Astrocyte (in vitro differentiated cells and primary cell): ENCODE data around the gene MEDAG. TPM values are rescaled to one million over a fixed set of nuclear protein-coding genes. Genes with fewer than 3 reads are reported as not detected.

ENCODE experiments used
- DNase-seq: peaks from one replicate; pipeline ENCODE4 v3.0.0-alpha.2; 2010; ENCODE audit warnings: low read depth
- FAIRE-seq: peaks from 2 replicates; lab custom pipeline; 2011; peaks lifted over from hg19 to GRCh38; lab: Jason Lieb, UNC
- H2AFZ ChIP-seq: 2 replicates; pipeline ENCODE4 v1.6.0; 2012; ENCODE audit warnings: low read depth, low read length, inconsistent platforms
- H3K27ac ChIP-seq: 2 replicates; pipeline ENCODE4 v1.5.1; 2011; ENCODE audit warnings: low read depth, low read length, inconsistent platforms
- H3K27me3 ChIP-seq: 2 replicates; pipeline ENCODE4 v1.6.0; 2011; ENCODE audit warnings: low read length, inconsistent platforms; ENCODE audit not compliant: insufficient read depth
- H3K36me3 ChIP-seq: 2 replicates; pipeline ENCODE4 v1.5.1; 2011; ENCODE audit warnings: low read length, inconsistent platforms; ENCODE audit not compliant: insufficient read depth
- H3K4me1 ChIP-seq: 2 replicates; pipeline ENCODE4 v1.5.1; 2011; ENCODE audit warnings: low read length, inconsistent platforms; ENCODE audit not compliant: insufficient read depth
- H3K4me2 ChIP-seq: 2 replicates; pipeline ENCODE4 v1.6.0; 2012; ENCODE audit warnings: low read length, inconsistent platforms
- H3K4me3 ChIP-seq: 2 replicates; pipeline ENCODE4 v1.5.1; 2011; ENCODE audit warnings: low read depth, mild to moderate bottlenecking, low read length, inconsistent platforms; ENCODE audit not compliant: insufficient read depth
- H3K79me2 ChIP-seq: 2 replicates; pipeline ENCODE4 v1.6.0; 2012; ENCODE audit warnings: mild to moderate bottlenecking, low read length, inconsistent platforms; ENCODE audit not compliant: insufficient read depth
- H3K9ac ChIP-seq: 2 replicates; pipeline ENCODE4 v1.6.0; 2012; ENCODE audit warnings: mild to moderate bottlenecking, low read length, inconsistent platforms
- H3K9me3 ChIP-seq: 2 replicates; pipeline ENCODE4 v1.5.1; 2012; ENCODE audit warnings: low read depth, mild to moderate bottlenecking, low read length, inconsistent platforms; ENCODE audit not compliant: insufficient read depth
- H4K20me1 ChIP-seq: 2 replicates; pipeline ENCODE4 v1.6.0; 2012; ENCODE audit warnings: low read length, inconsistent platforms; ENCODE audit not compliant: insufficient read depth
- H3K27ac Mint-ChIP-seq: one replicate; pipeline ENCODE4 v1.8.0; 2021; ENCODE audit warnings: mild to moderate bottlenecking, mixed read lengths; ENCODE audit not compliant: unreplicated experiment
- H3K27me3 Mint-ChIP-seq: one replicate; pipeline ENCODE4 v1.8.0; 2021; ENCODE audit warnings: low read depth, mixed read lengths; ENCODE audit not compliant: unreplicated experiment
- H3K36me3 Mint-ChIP-seq: one replicate; pipeline ENCODE4 v1.8.0; 2021; ENCODE audit warnings: low read depth, mixed read lengths; ENCODE audit not compliant: unreplicated experiment
- H3K4me1 Mint-ChIP-seq: one replicate; pipeline ENCODE4 v1.8.0; 2021; ENCODE audit warnings: low read depth, mixed read lengths; ENCODE audit not compliant: unreplicated experiment
- H3K4me3 Mint-ChIP-seq: one replicate; pipeline ENCODE4 v1.8.0; 2021; ENCODE audit warnings: mild to moderate bottlenecking, moderate library complexity, mixed read lengths; ENCODE audit not compliant: unreplicated experiment
- H3K9me3 Mint-ChIP-seq: one replicate; pipeline ENCODE4 v1.8.0; 2021; ENCODE audit warnings: mild to moderate bottlenecking, mixed read lengths; ENCODE audit not compliant: unreplicated experiment
- EZH2 ChIP-seq: IDR thresholded peaks from 2 replicates; pipeline ENCODE4 v1.6.1; 2012; ENCODE audit warnings: mild to moderate bottlenecking, low read length, inconsistent platforms; ENCODE audit not compliant: insufficient read depth
- total RNA-seq: library from RNA; stranded (reverse); gene quantifications from 2 replicates; pipeline ENCODE4 v1.2.1, GENCODE V29; 2021
- TF ChIP-seq, protein P1 (sequence below): IDR thresholded peaks from 2 replicates; pipeline ENCODE4 v1.5.1; 2011; ENCODE audit warnings: low read depth, mild to moderate bottlenecking, inconsistent platforms, low read length, moderate library complexity; ENCODE audit not compliant: insufficient read depth

Gene MEDAG
- total RNA-seq, 1 donor from 2014 or later = 1.5 TPM

DNA sequence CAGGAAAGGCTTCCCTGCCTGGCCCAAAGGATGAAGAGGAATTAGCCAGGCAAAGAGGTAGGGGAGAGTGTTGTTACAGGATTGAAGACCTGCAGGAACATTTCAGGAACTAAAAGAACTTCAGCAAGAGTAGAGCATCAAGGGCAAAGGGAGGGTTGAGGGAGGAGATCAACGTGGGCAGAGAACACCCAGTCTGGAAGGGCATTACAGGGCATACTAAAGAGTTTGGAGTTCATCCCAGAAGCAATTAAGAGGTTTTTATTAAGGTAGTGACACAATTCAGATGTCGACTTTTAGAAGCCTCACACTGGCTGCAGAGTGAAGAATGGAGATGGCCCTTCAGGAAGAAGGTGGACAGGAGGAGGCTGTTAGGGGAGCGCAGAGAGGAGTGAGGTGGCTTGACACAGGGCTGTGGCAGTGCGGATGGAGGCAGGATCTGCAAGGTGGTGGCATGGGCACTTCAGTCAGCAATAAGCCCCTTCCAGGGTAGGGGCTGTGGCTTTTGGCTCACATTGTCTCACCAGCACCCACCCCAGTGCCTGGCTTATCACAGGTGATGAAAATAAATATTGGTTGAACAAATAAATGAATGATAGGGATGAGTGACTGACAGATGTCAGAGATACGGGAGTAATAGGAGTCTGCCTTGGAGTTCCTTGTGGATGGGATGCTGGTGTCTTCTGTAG is 51.3 kb downstream of the MEDAG start:
- Mint-ChIP-seq H3K27me3 (peaks cover 8% of the 10 kb centered on the region), H3K4me3 (no peak overlapping the region), H3K9me3 (peaks cover 4% of the 10 kb centered on the region), H3K36me3 (peaks cover 2% of the 10 kb centered on the region), H3K4me1 (no peaks in the 10 kb centered on the region), H3K27ac (no peak overlapping the region)
- Histone ChIP-seq H3K4me2 (no peak overlapping the region), H3K36me3 (no peaks in the 10 kb centered on the region), H3K27me3 (no peaks in the 10 kb centered on the region), H3K9me3 (no peaks in the 10 kb centered on the region), H3K4me3 (no peak overlapping the region), H3K27ac (no peak overlapping the region), H2AFZ (no peak overlapping the region), H3K4me1 (no peaks in the 10 kb centered on the region), H3K79me2 (no peaks in the 10 kb centered on the region), H3K9ac (no peak overlapping the region), H4K20me1 (no peaks in the 10 kb centered on the region)
- TF ChIP-seq, protein P1, sequence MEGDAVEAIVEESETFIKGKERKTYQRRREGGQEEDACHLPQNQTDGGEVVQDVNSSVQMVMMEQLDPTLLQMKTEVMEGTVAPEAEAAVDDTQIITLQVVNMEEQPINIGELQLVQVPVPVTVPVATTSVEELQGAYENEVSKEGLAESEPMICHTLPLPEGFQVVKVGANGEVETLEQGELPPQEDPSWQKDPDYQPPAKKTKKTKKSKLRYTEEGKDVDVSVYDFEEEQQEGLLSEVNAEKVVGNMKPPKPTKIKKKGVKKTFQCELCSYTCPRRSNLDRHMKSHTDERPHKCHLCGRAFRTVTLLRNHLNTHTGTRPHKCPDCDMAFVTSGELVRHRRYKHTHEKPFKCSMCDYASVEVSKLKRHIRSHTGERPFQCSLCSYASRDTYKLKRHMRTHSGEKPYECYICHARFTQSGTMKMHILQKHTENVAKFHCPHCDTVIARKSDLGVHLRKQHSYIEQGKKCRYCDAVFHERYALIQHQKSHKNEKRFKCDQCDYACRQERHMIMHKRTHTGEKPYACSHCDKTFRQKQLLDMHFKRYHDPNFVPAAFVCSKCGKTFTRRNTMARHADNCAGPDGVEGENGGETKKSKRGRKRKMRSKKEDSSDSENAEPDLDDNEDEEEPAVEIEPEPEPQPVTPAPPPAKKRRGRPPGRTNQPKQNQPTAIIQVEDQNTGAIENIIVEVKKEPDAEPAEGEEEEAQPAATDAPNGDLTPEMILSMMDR = no peak
- no peak for TF ChIP-seq EZH2
- DNase-seq (no peak), FAIRE-seq (no peak)

DNA sequence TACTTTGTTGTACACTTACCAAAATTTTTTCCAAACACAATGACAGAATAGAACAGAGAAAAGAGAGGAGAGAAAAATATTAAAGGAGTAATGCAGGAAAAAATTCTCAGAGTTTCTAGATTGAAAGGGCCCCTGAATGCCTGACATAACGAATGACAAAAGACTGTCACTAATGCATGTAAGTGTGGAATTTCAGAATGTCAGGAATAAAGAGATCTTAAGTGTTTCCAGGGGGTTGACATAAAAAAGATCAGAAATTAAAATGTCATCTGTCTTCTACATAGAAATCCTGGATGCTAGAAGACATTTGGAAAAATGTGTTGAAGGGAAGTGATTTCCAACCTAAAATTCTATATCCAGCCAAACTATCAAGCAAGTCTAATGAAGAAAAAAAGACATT is 53.6 kb downstream of the MEDAG start:
- Histone ChIP-seq H3K36me3 (no peaks in the 10 kb centered on the region), H3K27ac (no peak overlapping the region), H2AFZ (no peak overlapping the region), H3K4me2 (no peak overlapping the region), H3K27me3 (no peaks in the 10 kb centered on the region), H3K9ac (no peak overlapping the region), H3K79me2 (no peaks in the 10 kb centered on the region), H3K9me3 (no peaks in the 10 kb centered on the region), H3K4me3 (no peak overlapping the region), H4K20me1 (no peaks in the 10 kb centered on the region), H3K4me1 (no peaks in the 10 kb centered on the region)
- Mint-ChIP-seq H3K4me3 (no peak overlapping the region), H3K27me3 (peaks cover 8% of the 10 kb centered on the region), H3K9me3 (peaks cover 4% of the 10 kb centered on the region), H3K27ac (no peak overlapping the region), H3K36me3 (peaks cover 2% of the 10 kb centered on the region), H3K4me1 (no peaks in the 10 kb centered on the region)
- no peak for TF ChIP-seq EZH2
- TF ChIP-seq, protein P1 = no peak
- DNase-seq = no peak
- FAIRE-seq = no peak

DNA sequence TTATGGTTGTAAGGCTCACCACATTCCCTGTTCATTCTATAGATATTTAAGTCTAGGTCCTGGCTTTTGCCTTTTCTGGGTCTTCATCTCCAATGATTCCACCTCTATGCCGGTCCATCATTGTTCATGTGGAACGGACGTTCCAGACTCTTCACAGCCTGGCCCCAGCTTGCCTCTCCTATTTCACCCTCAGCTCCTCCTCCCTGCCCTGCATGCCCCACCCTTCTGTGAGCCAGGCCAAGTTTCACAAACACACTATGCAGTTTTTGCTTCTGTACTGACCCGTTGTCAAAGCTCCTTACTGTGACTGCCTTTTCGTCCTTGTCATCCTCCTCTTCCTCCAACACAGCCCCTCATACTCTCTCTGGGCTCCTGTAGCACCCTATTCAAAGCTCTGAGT is 57.7 kb downstream of the MEDAG start:
- no peak overlapping the region for H3K27ac Mint-ChIP-seq
- H3K4me1 ChIP-seq = no peaks in the 10 kb centered on the region
- H3K27me3 ChIP-seq = no peaks in the 10 kb centered on the region
- no peaks in the 10 kb centered on the region for H3K9me3 ChIP-seq
- no peak overlapping the region for H3K4me3 ChIP-seq
- H2AFZ ChIP-seq = no peak overlapping the region
- no peak overlapping the region for H3K4me2 ChIP-seq
- no peaks in the 10 kb centered on the region for H3K79me2 ChIP-seq
- TF ChIP-seq, protein P1 = no peak
- TF ChIP-seq EZH2 = no peak
- H4K20me1 ChIP-seq = no peaks in the 10 kb centered on the region
- no peak for FAIRE-seq
- no peaks in the 10 kb centered on the region for H3K36me3 Mint-ChIP-seq
- H3K4me3 Mint-ChIP-seq = no peak overlapping the region
- peaks cover 8% of the 10 kb centered on the region for H3K4me1 Mint-ChIP-seq
- no peak overlapping the region for H3K27ac ChIP-seq
- DNase-seq = no peak
- H3K27me3 Mint-ChIP-seq = peaks cover 8% of the 10 kb centered on the region
- H3K9me3 Mint-ChIP-seq = peaks cover 2% of the 10 kb centered on the region
- no peak overlapping the region for H3K9ac ChIP-seq
- no peaks in the 10 kb centered on the region for H3K36me3 ChIP-seq
